B cell (primary cell): ENCODE measurements around the gene SLC2A5.

Source experiments
- CTCF ChIP-seq: fragments of 200-600 bp; IDR thresholded peaks from one replicate; pipeline ENCODE4 v1.8.0; 2022; ENCODE audit warnings: antibody characterized with exemption, mild to moderate bottlenecking
- EZH2 ChIP-seq: IDR thresholded peaks from 2 replicates; pipeline ENCODE4 v1.6.1; 2012; ENCODE audit warnings: borderline replicate concordance, low read depth, mild to moderate bottlenecking, moderate library complexity, low read length; ENCODE audit not compliant: insufficient read depth, poor library complexity, severe bottlenecking

- no peak for TF ChIP-seq EZH2
- peak; percentile 91 for TF ChIP-seq CTCF
Measured at GRCh38 chr1:9004700-9005394, 64.6 kb downstream of the SLC2A5 start.
